T-cell (primary cell): ENCODE results near the gene GABRP. TPM values are rescaled to one million over a fixed set of nuclear protein-coding genes. Genes with fewer than 3 reads are reported as not detected.

Source experiments
- ATAC-seq, 4 experiments: fragments of 200-7000 bp in 3 of 4; fragments of 150-1000 bp in 1 of 4; cut with Tn5 transposase; replicated peaks in 1 of 4; 1 replicate in 3 of 4; 2 replicates in 1 of 4; pipeline ENCODE4 v1.10.0; 2021; ENCODE audit warnings: moderate library complexity in 3 of 4, mild to moderate bottlenecking in 2 of 4, moderate number of reproducible peaks in 1 of 4
- CTCF ChIA-PET, 2 donors: fragments of 300-600 bp; sonication (Branson Sonifier 250); formaldehyde crosslinking; loops; one replicate each; lab custom pipeline; 2022; ENCODE audit warnings: antibody characterized with exemption in 2 of 2; lab: Charles Lee
- POLR2A ChIA-PET, 2 donors: fragments of 300-600 bp; sonication (Branson Sonifier 250); formaldehyde crosslinking; loops; one replicate each; lab custom pipeline; 2022; ENCODE audit warnings: antibody characterized with exemption in 2 of 2; lab: Charles Lee
- DNase-seq, 35 experiments: peaks; one replicate each; pipeline versions ENCODE4 v3.0.0 to v3.0.0-alpha.2; 2013 to 2023
- H3K27ac ChIP-seq: one replicate; pipeline ENCODE4 v1.5.1; 2013; ENCODE audit warnings: low read length
- H3K27me3 ChIP-seq, 2 experiments: replicated peaks in 1 of 2; 1 replicate in 1 of 2; 2 replicates in 1 of 2; pipeline versions ENCODE4 v1.6.1 to v1.7.0; 2013; ENCODE audit warnings: low read length in 1 of 2, mixed read lengths in 1 of 2; ENCODE audit not compliant: control insufficient read depth in 2 of 2, insufficient read depth in 2 of 2; ENCODE audit errors: extremely low read depth in 1 of 2
- H3K36me3 ChIP-seq, 2 donors: 1 replicate in 1 of 2; 2 replicates in 1 of 2; pipeline versions ENCODE4 v1.6.1 to v1.7.0; 2013; ENCODE audit warnings: low read length in 1 of 2; ENCODE audit not compliant: control insufficient read depth in 2 of 2, insufficient read depth in 1 of 2; ENCODE audit errors: extremely low read depth in 1 of 2
- H3K4me1 ChIP-seq, 2 experiments: 1 replicate in 1 of 2; 2 replicates in 1 of 2; pipeline versions ENCODE4 v1.6.1 to v1.7.0; 2013; ENCODE audit warnings: low read length in 2 of 2, mixed read lengths in 1 of 2; ENCODE audit not compliant: insufficient read depth in 2 of 2, control insufficient read depth in 1 of 2; ENCODE audit errors: extremely low read depth in 1 of 2
- H3K4me3 ChIP-seq, 2 donors: 1 replicate in 1 of 2; 2 replicates in 1 of 2; pipeline versions ENCODE4 v1.5.1 to v1.7.0; 2013; ENCODE audit warnings: mild to moderate bottlenecking in 2 of 2, low read length in 1 of 2, moderate library complexity in 1 of 2; ENCODE audit not compliant: control insufficient read depth in 1 of 2; ENCODE audit errors: extremely low read depth in 1 of 2
- H3K9me3 ChIP-seq: 2 replicates; pipeline ENCODE4 v1.7.0; 2013
- H3K27ac Mint-ChIP-seq, 2 donors: one replicate each; pipeline ENCODE4 v1.8.0; 2020 to 2021; ENCODE audit warnings: mild to moderate bottlenecking in 2 of 2, mixed read lengths in 2 of 2
- H3K27me3 Mint-ChIP-seq, 2 donors: one replicate each; pipeline ENCODE4 v1.8.0; 2021 to 2022; ENCODE audit warnings: mixed read lengths in 2 of 2
- H3K36me3 Mint-ChIP-seq: one replicate; pipeline ENCODE4 v1.8.0; 2021; ENCODE audit warnings: mixed read lengths
- H3K4me1 Mint-ChIP-seq, 3 donors: one replicate each; pipeline ENCODE4 v1.8.0; 2020 to 2022; ENCODE audit warnings: mixed read lengths in 3 of 3, mild to moderate bottlenecking in 1 of 3
- H3K4me3 Mint-ChIP-seq, 3 donors: one replicate each; pipeline ENCODE4 v1.8.0; 2020 to 2022; ENCODE audit warnings: mild to moderate bottlenecking in 3 of 3, mixed read lengths in 3 of 3, moderate library complexity in 3 of 3
- H3K9me3 Mint-ChIP-seq, 3 donors: one replicate each; pipeline ENCODE4 v1.8.0; 2020 to 2022; ENCODE audit warnings: mixed read lengths in 3 of 3
- WGBS: methylation state at CpG from one replicate; pipeline ENCODE4 v1.1.5; 2013; ENCODE audit warnings: missing lambda C conversion rate; ENCODE audit not compliant: insufficient coverage; 5-methylcytosine and 5-hydroxymethylcytosine counted together
- total RNA-seq, 35 experiments: library from RNA in 6 of 35; stranded (reverse) in 6 of 35; fragments of 120-200 nt in 1 of 35; gene quantifications; one replicate each; pipeline versions ENCODE4 v1.2.1 to v1.2.4 and lab custom pipeline; 2013 to 2026

Gene GABRP
- total RNA-seq, 5 donors from 2014 or later (not counting 1 experiment from before 2014, with no cell fraction given): 0.26 TPM; not detected in 4

DNA sequence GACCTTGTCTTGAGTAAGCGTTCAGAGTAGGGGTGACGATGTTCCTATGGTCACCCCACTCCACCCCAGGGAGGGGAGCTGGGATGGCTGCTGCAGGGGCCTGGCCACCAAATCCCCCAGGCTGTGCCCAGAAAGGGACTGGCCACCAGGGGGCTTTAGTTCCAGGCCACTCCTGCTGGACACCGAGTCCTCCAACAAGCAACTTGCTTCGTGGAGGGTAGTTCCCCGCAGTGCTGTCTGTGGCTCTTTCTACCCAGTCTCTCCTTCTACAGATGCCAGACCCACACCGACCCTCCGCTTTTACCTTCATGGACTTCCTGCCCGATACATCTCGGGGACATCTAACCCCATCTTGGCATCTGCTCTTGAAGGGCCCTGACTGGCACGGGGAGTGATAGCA lies 35.7 kb upstream of the GABRP start:
- peaks cover 0 to 7% of the 10 kb centered on the region in 2 experiments for H3K4me1 ChIP-seq
- no peak overlapping the region for H3K27ac Mint-ChIP-seq
- no peak overlapping the region for H3K4me3 ChIP-seq
- H3K36me3 Mint-ChIP-seq: no peaks in the 10 kb centered on the region
- no peak for DNase-seq
- CTCF ChIA-PET: no interaction called here
- peaks cover 38 to 58% of the 10 kb centered on the region in 2 donors for H3K27me3 Mint-ChIP-seq
- no peaks in the 10 kb centered on the region for H3K9me3 Mint-ChIP-seq
- no peak for ATAC-seq
- no peaks in the 10 kb centered on the region for H3K9me3 ChIP-seq
- H3K27me3 ChIP-seq: peaks cover 4 to 63% of the 10 kb centered on the region in 2 experiments
- no peak overlapping the region for H3K27ac ChIP-seq
- H3K4me1 Mint-ChIP-seq: peaks cover 0 to 3% (median 2%) of the 10 kb centered on the region in 3 donors
- POLR2A ChIA-PET: no interaction called here
- 68% methylated on average over 7 of the region's 10 CpGs for WGBS
- H3K36me3 ChIP-seq: no peaks in the 10 kb centered on the region
- no peak overlapping the region for H3K4me3 Mint-ChIP-seq

DNA sequence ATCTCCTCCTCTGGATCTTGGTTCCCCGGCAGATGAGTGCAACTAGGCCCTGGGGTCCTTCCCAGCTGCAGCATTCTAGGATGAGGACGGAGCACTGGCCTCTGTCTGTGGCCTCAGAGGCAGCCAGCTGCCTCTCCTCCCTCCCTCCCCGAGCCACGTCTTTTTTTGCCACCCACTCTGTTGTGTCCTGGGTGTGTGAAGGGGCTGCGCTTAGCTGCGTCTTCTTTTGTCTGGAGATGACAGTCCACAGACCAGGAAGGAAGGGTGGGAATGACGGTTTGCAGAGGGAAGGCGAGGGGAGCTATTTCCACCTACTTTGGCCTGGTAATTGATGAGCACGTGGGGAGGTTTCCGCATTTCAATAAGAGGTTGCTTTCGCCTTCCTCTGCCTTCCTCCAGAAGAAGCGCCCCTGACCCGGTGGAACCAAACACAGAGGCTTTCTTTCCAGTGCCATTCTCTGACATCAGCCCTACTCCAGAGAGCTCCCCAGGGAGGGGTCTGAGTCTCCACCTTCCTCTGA lies 34.5 kb upstream of the GABRP start:
- H3K9me3 ChIP-seq: no peaks in the 10 kb centered on the region
- no peak overlapping the region for H3K4me3 Mint-ChIP-seq
- ATAC-seq: no peak
- no peak overlapping the region for H3K27ac ChIP-seq
- H3K4me3 ChIP-seq: no peak overlapping the region
- 55% methylated on average over 5 of the region's 13 CpGs for WGBS
- H3K36me3 ChIP-seq: no peaks in the 10 kb centered on the region
- CTCF ChIA-PET: no interaction called here
- H3K9me3 Mint-ChIP-seq: no peaks in the 10 kb centered on the region
- POLR2A ChIA-PET: interaction anchor here in 1 of 2 donors (0.6 kb wide), 1 partner anchor 585 kb away, joined by 5 read pairs; no protein-coding TSS in a partner anchor
- H3K27ac Mint-ChIP-seq: no peak overlapping the region
- H3K27me3 ChIP-seq: peaks cover 0 to 57% of the 10 kb centered on the region in 2 experiments
- no peaks in the 10 kb centered on the region for H3K36me3 Mint-ChIP-seq
- no peak for DNase-seq
- H3K4me1 Mint-ChIP-seq: peaks cover 0 to 3% (median 2%) of the 10 kb centered on the region in 3 donors
- H3K4me1 ChIP-seq: peaks cover 0 to 7% of the 10 kb centered on the region in 2 experiments
- H3K27me3 Mint-ChIP-seq: peaks cover 32 to 49% of the 10 kb centered on the region in 2 donors

GRCh38 chr5:170749911-170750431 lies 33.6 kb upstream of the GABRP start:
- no peaks in the 10 kb centered on the region for H3K4me1 Mint-ChIP-seq
- Histone ChIP-seq H3K4me3 (no peak overlapping the region), H3K27ac (no peak overlapping the region), H3K27me3 (peaks cover 0 to 48% of the 10 kb centered on the region in 2 experiments), H3K36me3 (no peaks in the 10 kb centered on the region), H3K9me3 (no peaks in the 10 kb centered on the region), H3K4me1 (no peaks in the 10 kb centered on the region)
- POLR2A ChIA-PET: no interaction called here
- WGBS: 77% methylated on average over 5 of the region's 7 CpGs
- H3K27me3 Mint-ChIP-seq: peaks cover 27 to 43% of the 10 kb centered on the region in 2 donors
- H3K36me3 Mint-ChIP-seq: no peaks in the 10 kb centered on the region
- no peak for ATAC-seq
- no peaks in the 10 kb centered on the region for H3K9me3 Mint-ChIP-seq
- CTCF ChIA-PET: no interaction called here
- DNase-seq: no peak
- no peak overlapping the region for H3K4me3 Mint-ChIP-seq
- H3K27ac Mint-ChIP-seq: no peak overlapping the region

- no peak for DNase-seq
These were observed 32.7 kb upstream of the GABRP start for GRCh38 chr5:170750791-170751190.

GRCh38 chr5:170751631-170752030 lies 31.9 kb upstream of the GABRP start:
- Mint-ChIP-seq H3K9me3 (no peaks in the 10 kb centered on the region), H3K27ac (no peak overlapping the region), H3K4me3 (no peak overlapping the region), H3K27me3 (peaks cover 25 to 34% of the 10 kb centered on the region in 2 donors), H3K36me3 (no peaks in the 10 kb centered on the region), H3K4me1 (no peaks in the 10 kb centered on the region)
- no peak for ATAC-seq
- DNase-seq: no peak
- H3K4me3 ChIP-seq: no peak overlapping the region
- H3K27ac ChIP-seq: no peak overlapping the region
- POLR2A ChIA-PET: no interaction called here
- WGBS: 66% methylated on average over 4 of the region's 11 CpGs
- no peaks in the 10 kb centered on the region for H3K9me3 ChIP-seq
- H3K36me3 ChIP-seq: no peaks in the 10 kb centered on the region
- H3K27me3 ChIP-seq: peaks cover 0 to 31% of the 10 kb centered on the region in 2 experiments
- CTCF ChIA-PET: no interaction called here
- no peaks in the 10 kb centered on the region for H3K4me1 ChIP-seq

More at GRCh38 chr5:170750791-170751190, 32.7 kb upstream of the GABRP start:
- Mint-ChIP-seq H3K27me3 (peaks cover 25 to 36% of the 10 kb centered on the region in 2 donors), H3K36me3 (no peaks in the 10 kb centered on the region), H3K4me3 (no peak overlapping the region), H3K4me1 (no peaks in the 10 kb centered on the region), H3K27ac (no peak overlapping the region), H3K9me3 (no peaks in the 10 kb centered on the region)
- H3K4me1 ChIP-seq: no peaks in the 10 kb centered on the region
- no peaks in the 10 kb centered on the region for H3K9me3 ChIP-seq
- no peak overlapping the region for H3K4me3 ChIP-seq
- no peaks in the 10 kb centered on the region for H3K36me3 ChIP-seq
- 88% methylated on average over 4 of the region's 6 CpGs for WGBS
- ChIA-PET POLR2A (no interaction called here), CTCF (no interaction called here)
- no peak for ATAC-seq
- no peak overlapping the region for H3K27ac ChIP-seq
- peaks cover 0 to 40% of the 10 kb centered on the region in 2 experiments for H3K27me3 ChIP-seq

DNA sequence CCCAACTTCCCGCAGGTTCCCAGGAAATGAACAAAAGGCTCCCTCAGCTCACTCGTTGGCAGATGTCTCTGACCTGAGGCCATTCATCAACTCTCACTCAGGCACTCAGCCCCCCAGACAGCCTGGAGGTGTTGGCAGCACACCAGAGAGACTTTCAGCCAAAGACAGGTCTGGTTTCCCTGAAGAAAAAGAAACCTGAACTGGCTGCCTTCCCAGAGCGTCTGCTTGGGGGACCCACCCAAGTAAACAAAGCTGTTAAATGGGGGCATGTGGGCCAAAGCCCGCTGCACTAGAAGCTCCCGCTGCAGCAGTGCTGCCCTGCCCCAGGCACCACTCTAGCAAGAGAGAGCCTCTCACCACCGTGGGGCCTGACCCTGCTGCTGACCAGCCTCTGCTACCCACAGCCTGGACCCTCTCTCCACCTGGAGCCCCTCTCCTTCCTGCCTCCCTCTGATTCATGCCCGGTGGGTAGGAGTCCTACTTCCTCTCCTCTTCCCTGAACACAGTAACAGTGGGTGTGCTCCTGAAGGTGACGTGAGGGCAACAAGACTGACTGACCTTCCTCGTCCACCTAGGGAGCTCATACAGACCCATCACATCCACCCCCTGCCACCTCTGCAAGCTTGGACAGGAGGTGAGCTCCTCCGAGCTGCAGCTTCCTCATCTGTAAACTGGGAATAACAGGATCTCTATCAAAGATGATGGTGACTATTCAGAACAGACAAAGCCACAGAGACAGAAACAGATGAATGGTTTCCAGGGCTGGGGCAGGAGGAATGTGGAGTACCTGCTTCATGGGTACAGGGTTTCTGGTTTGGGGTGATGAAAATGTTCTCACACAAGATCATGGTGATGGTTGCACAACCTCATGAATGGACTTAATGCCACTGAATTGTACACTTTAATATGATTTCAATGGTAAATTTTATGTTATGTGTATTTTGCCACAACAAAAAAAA lies 31.0 kb upstream of the GABRP start:
- WGBS: 60% methylated on average over 8 of the region's 10 CpGs
- H3K27ac Mint-ChIP-seq: no peak overlapping the region
- H3K4me1 ChIP-seq: no peaks in the 10 kb centered on the region
- no peak overlapping the region for H3K4me3 Mint-ChIP-seq
- H3K27me3 ChIP-seq: peaks cover 0 to 24% of the 10 kb centered on the region in 2 experiments
- H3K4me3 ChIP-seq: no peak overlapping the region
- H3K27ac ChIP-seq: no peak overlapping the region
- H3K36me3 Mint-ChIP-seq: no peaks in the 10 kb centered on the region
- ChIA-PET POLR2A (no interaction called here), CTCF (no interaction called here)
- H3K9me3 Mint-ChIP-seq: no peaks in the 10 kb centered on the region
- no peaks in the 10 kb centered on the region for H3K36me3 ChIP-seq
- ATAC-seq: no peak
- no peak for DNase-seq
- no peaks in the 10 kb centered on the region for H3K4me1 Mint-ChIP-seq
- H3K27me3 Mint-ChIP-seq: peaks cover 19 to 26% of the 10 kb centered on the region in 2 donors
- H3K9me3 ChIP-seq: no peaks in the 10 kb centered on the region
